WERI-Rb-1 (cell line): ENCODE data around the gene SPTBN1.
A peak's percentile ranks its signal among the peaks of the same experiment; 100 is the strongest.

Source experiments
- DNase-seq: peaks from one replicate; pipeline ENCODE4 v3.0.0-alpha.2; 2020
- H3K27ac ChIP-seq: fragments of 250-450 bp; sonication (Bioruptor Pico); 2 replicates; pipeline ENCODE4 v1.5.1; 2020; ENCODE audit warnings: mild to moderate bottlenecking, moderate library complexity
- H3K27me3 ChIP-seq: fragments of 250-450 bp; sonication (Bioruptor Pico); 2 replicates; pipeline ENCODE4 v1.5.1; 2021; ENCODE audit warnings: mild to moderate bottlenecking, low read depth, moderate library complexity; ENCODE audit not compliant: insufficient read depth, severe bottlenecking
- H3K36me3 ChIP-seq: fragments of 250-450 bp; sonication (Bioruptor Pico); 2 replicates; pipeline ENCODE4 v1.5.1; 2020; ENCODE audit warnings: mild to moderate bottlenecking, moderate library complexity
- H3K4me3 ChIP-seq: 2 replicates; pipeline ENCODE4 v1.5.1; 2011; ENCODE audit warnings: low read depth, mild to moderate bottlenecking, control low read depth, low read length
- H3K9me3 ChIP-seq: fragments of 250-450 bp; sonication (Bioruptor Pico); 2 replicates; pipeline ENCODE4 v1.5.1; 2021; ENCODE audit warnings: mild to moderate bottlenecking, moderate library complexity; ENCODE audit not compliant: severe bottlenecking
- TF ChIP-seq, protein P1 (sequence below): IDR thresholded peaks from 2 replicates; pipeline ENCODE4 v1.5.1; 2011; ENCODE audit warnings: low read depth, mild to moderate bottlenecking, control low read depth, inconsistent platforms, low read length

The SPTBN1 gene

DNA sequence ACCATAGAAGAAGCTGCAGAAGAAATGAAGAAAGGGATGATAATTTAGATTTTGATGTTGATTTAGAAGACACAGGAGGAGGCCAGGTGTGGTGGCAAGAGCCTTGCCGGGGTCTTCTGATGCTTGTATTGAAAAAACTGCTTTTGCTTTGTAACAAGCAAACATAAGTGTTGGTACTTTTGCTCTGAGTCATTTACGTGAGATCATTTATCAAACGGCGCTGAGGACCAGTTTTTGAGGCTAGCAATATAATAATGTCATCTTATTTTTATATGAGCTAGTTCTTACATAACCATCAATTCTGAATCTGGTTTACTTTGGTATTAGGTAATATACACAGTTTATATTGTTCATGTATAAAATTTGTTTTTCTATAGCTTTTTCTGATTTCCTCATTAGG, 30.6 kb downstream of the SPTBN1 start:
- Histone ChIP-seq H3K27me3 (no peaks in the 10 kb centered on the region), H3K27ac (no peak overlapping the region), H3K36me3 (no peaks in the 10 kb centered on the region), H3K9me3 (no peaks in the 10 kb centered on the region), H3K4me3 (no peak overlapping the region)
- no peak for DNase-seq
- TF ChIP-seq, protein P1, sequence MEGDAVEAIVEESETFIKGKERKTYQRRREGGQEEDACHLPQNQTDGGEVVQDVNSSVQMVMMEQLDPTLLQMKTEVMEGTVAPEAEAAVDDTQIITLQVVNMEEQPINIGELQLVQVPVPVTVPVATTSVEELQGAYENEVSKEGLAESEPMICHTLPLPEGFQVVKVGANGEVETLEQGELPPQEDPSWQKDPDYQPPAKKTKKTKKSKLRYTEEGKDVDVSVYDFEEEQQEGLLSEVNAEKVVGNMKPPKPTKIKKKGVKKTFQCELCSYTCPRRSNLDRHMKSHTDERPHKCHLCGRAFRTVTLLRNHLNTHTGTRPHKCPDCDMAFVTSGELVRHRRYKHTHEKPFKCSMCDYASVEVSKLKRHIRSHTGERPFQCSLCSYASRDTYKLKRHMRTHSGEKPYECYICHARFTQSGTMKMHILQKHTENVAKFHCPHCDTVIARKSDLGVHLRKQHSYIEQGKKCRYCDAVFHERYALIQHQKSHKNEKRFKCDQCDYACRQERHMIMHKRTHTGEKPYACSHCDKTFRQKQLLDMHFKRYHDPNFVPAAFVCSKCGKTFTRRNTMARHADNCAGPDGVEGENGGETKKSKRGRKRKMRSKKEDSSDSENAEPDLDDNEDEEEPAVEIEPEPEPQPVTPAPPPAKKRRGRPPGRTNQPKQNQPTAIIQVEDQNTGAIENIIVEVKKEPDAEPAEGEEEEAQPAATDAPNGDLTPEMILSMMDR, result no peak

DNA sequence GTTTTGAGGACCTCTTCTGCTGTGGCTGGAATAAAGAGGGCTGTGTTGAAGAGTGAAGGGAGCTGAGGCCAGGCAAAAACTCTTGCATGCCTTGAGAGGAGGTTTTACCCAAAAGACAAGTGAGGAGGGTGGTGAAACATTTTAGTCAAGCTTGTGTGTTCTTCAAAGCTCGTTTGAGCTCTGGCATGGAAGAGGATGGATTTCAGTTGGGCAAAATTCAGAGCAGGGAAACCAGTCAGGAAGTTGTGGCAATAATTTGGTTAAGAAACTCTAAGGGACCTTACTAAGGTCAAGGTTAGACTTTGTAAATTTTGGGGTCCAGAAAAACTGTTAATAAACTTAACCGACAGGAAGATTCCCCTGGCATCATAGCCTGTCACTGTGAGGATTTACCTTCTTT, 34.7 kb downstream of the SPTBN1 start:
- Histone ChIP-seq H3K27ac (no peak overlapping the region), H3K9me3 (no peaks in the 10 kb centered on the region), H3K27me3 (no peaks in the 10 kb centered on the region), H3K36me3 (no peaks in the 10 kb centered on the region), H3K4me3 (no peak overlapping the region)
- TF ChIP-seq, protein P1, result no peak
- no peak for DNase-seq

DNA sequence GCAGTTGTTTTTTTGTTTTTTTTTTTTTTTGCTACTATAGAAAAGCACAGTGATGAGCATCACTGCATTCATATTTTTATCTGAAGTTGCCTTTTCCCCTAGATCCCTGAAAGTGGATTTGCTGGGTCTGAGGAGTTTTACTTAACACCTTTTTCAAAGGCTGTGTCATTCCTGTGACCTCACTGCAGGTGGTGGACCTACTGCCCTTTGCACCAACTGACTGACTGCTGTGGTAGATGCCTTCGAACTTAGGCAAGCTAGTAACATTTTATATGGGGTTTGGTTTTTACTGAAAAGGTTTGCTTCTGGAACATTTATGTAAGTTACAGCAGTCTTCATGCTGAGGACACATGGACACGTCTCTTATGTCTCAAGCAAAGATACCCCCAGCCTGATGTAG, 36.2 kb downstream of the SPTBN1 start:
- TF ChIP-seq, protein P1, result no peak
- H3K36me3 ChIP-seq, result no peaks in the 10 kb centered on the region
- no peaks in the 10 kb centered on the region for H3K9me3 ChIP-seq
- no peak overlapping the region for H3K27ac ChIP-seq
- no peak for DNase-seq
- H3K4me3 ChIP-seq, result no peak overlapping the region
- H3K27me3 ChIP-seq, result no peaks in the 10 kb centered on the region

DNA sequence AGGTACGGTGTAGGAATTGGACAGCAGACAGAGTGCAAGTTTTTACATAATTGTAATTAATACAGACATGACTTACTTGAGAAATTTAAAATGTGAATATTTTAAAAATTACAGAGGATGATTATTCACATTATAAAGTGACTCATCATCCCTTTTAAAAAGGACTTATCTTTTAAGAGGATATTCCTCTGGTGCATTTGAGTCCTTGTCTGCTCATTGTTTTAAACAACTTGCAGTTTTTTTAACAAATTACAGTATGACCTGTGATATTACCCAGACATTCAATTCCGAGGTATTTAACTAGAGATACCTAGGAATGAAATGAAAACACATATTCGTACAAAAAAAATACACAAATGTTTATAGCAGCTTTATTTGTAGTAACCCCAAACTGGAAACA, 38.0 kb downstream of the SPTBN1 start:
- Histone ChIP-seq H3K27ac (no peak overlapping the region), H3K9me3 (no peaks in the 10 kb centered on the region), H3K36me3 (no peaks in the 10 kb centered on the region), H3K4me3 (no peak overlapping the region), H3K27me3 (no peaks in the 10 kb centered on the region)
- TF ChIP-seq, protein P1, result no peak
- no peak for DNase-seq

DNA sequence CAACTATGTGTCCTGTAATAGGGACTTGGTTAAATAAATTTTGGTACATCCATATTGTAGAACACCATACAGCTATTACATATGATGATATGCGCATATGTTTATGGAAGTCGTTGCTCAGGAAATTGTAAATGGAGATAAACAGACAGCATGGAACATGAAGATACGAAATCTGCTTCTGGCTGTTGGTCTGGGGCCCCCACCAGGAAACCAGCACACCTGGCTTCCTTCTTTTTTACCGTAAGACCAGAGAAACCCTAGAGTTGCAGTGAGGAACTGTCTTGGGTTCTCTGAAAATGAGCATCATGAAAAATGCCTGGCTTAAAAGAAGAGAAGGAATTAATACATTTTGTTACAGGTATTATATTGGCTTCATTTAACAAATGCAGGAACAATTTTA, 40.8 kb downstream of the SPTBN1 start:
- TF ChIP-seq, protein P1, result no peak
- no peaks in the 10 kb centered on the region for H3K9me3 ChIP-seq

DNA sequence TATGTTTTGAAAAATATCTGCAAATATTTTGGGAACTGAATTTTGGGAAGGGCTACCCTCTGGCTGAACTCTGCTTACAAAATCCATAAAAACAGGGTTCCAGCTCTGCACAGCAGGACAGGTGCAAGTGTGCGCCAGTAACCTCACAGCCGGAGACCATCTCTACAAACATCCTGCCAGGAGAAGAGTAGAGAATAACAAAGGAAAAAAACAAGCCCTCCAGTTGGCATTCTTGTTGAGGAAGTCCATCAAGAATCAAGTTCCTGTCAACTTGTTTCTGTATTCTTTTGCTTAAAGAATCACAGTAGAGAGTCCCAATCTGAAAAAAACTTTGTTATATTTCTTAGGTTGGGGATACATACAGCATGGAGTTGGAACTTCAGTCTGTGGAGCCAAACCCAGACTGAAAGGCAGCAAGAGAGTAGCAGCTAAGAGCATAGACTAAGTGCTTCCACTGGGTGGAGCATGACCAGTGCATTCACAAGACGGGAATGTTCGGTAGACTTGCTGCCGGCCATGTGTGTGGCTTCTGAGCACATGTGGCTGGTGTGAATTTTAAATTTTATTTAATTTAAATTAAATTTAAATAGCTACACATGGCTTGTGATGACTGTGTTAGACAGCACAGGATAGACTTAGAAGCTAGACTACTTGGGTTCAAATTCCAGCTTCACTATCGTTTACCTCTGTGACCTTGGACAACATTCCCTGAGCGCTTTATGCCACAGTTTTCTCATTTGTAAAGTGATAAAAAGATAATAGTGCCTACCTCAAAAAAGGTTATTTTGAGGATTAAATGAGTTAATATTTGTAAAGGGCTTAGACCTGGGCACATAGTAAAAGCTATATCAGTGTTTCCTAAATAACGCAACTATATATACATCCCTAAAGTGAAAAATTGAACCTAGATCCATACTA, 41.9 kb downstream of the SPTBN1 start:
- Histone ChIP-seq H3K27ac (no peak overlapping the region), H3K9me3 (no peaks in the 10 kb centered on the region), H3K4me3 (no peak overlapping the region), H3K36me3 (no peaks in the 10 kb centered on the region), H3K27me3 (no peaks in the 10 kb centered on the region)
- DNase-seq, result peak; percentile 31
- TF ChIP-seq, protein P1, result peak; percentile 59

More for the DNA sequence above, 40.8 kb downstream of the SPTBN1 start:
- H3K36me3 ChIP-seq, result no peaks in the 10 kb centered on the region
- H3K4me3 ChIP-seq, result no peak overlapping the region
- no peak overlapping the region for H3K27ac ChIP-seq
- H3K27me3 ChIP-seq, result no peaks in the 10 kb centered on the region
- no peak for DNase-seq
